Type B pancreatic cell (in vitro differentiated cells): Measurements from ENCODE around the gene TLR2. TPM values are rescaled to one million over a fixed set of nuclear protein-coding genes. Genes with fewer than 3 reads are reported as not detected.

ENCODE experiments used
- DNase-seq: peaks from one replicate; pipeline ENCODE4 v3.0.0; 2021; ENCODE audit warnings: mixed read lengths; ENCODE audit not compliant: unreplicated experiment; ENCODE audit errors: extremely low spot score
- H3K27ac Mint-ChIP-seq: 2 replicates; pipeline ENCODE4 v1.8.0; 2021; ENCODE audit warnings: mild to moderate bottlenecking, mixed read lengths
- H3K27me3 Mint-ChIP-seq: 2 replicates; pipeline ENCODE4 v1.8.0; 2021; ENCODE audit warnings: mixed read lengths
- H3K36me3 Mint-ChIP-seq: 2 replicates; pipeline ENCODE4 v1.8.0; 2021; ENCODE audit warnings: mixed read lengths
- H3K4me1 Mint-ChIP-seq: one replicate; pipeline ENCODE4 v1.8.0; 2021; ENCODE audit warnings: mixed read lengths; ENCODE audit not compliant: unreplicated experiment
- H3K4me3 Mint-ChIP-seq: 2 replicates; pipeline ENCODE4 v1.8.0; 2021; ENCODE audit warnings: mild to moderate bottlenecking, mixed read lengths
- H3K9me3 Mint-ChIP-seq: 2 replicates; pipeline ENCODE4 v1.8.0; 2021; ENCODE audit warnings: mixed read lengths
- total RNA-seq: library from RNA; stranded (reverse); gene quantifications from 2 replicates; pipeline ENCODE4 v1.2.1, GENCODE V29; 2021; ENCODE audit warnings: low replicate concordance
- TF ChIP-seq, protein P1 (sequence below): fragments of 200-600 bp; sonication (generic); conservative IDR thresholded peaks from 2 replicates; pipeline ENCODE4 v1.5.0; 2021; ENCODE audit warnings: antibody characterized with exemption, mild to moderate bottlenecking

The TLR2 gene
- total RNA-seq, 1 donor from 2014 or later, result 1.2 TPM

DNA sequence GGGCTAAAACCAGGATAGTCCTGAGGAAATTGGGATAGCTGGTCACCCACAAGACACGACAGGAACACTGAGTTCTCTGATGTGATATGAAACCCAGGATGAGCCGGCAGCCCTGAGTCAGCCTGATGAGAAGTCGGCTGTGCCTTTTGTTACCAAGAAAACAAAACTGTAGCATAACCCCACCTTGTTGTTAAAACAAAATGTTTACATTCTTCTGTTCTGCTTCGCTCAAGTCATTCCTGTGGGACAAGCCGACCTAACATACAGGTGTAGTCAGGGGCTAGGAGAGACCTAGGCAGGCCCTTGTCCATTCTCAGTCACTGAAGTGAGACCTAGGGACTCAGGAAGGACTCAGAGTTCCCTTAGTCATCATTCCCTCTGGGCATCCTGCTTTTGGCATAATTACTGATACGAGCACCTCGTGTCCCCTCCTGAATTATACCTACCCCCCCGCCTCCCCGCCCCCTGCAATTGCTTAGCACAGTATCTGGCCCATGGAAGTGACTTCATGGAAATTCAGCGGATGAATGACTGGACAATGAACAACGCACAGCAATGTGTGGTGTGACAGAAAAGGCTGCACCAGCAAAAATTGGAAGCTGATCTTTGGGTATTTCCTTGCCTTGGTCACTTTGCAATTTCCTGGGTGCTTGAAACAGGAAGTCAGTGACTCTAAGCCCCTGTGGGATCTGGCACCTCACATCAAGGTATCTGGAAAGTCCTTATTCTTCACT, 31.9 kb upstream of the TLR2 start:
- peaks cover 10% of the 10 kb centered on the region for H3K4me1 Mint-ChIP-seq
- no peak overlapping the region for H3K27ac Mint-ChIP-seq
- peaks cover 15% of the 10 kb centered on the region for H3K27me3 Mint-ChIP-seq
- TF ChIP-seq, protein P1, sequence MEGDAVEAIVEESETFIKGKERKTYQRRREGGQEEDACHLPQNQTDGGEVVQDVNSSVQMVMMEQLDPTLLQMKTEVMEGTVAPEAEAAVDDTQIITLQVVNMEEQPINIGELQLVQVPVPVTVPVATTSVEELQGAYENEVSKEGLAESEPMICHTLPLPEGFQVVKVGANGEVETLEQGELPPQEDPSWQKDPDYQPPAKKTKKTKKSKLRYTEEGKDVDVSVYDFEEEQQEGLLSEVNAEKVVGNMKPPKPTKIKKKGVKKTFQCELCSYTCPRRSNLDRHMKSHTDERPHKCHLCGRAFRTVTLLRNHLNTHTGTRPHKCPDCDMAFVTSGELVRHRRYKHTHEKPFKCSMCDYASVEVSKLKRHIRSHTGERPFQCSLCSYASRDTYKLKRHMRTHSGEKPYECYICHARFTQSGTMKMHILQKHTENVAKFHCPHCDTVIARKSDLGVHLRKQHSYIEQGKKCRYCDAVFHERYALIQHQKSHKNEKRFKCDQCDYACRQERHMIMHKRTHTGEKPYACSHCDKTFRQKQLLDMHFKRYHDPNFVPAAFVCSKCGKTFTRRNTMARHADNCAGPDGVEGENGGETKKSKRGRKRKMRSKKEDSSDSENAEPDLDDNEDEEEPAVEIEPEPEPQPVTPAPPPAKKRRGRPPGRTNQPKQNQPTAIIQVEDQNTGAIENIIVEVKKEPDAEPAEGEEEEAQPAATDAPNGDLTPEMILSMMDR, result no peak
- no peak for DNase-seq
- H3K4me3 Mint-ChIP-seq, result no peak overlapping the region
- no peaks in the 10 kb centered on the region for H3K36me3 Mint-ChIP-seq
- no peaks in the 10 kb centered on the region for H3K9me3 Mint-ChIP-seq

DNA sequence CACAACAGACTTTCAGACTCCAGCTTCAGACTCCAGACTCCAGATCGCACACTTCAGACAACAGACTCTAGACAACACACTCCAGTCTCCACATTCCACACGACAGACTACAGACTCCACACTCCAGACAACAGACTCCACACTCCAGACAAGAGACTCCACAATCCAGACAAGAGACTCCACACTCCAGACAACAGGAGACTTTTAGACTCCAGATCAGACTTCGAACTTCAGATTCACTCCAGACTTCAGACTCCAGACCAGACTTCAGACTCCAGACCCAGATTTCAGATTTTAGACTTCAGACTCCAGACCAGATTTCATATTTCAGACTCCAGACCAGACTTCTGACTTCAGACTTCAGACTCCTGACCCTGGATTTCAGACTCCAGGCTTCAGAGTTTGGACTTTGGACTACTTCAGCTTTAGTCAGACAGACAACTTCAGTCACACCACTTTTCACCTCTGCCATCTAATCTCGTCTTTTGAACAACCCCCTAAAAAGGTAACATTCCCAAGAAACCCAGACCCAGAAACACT, 29.0 kb upstream of the TLR2 start:
- peaks cover 5% of the 10 kb centered on the region for H3K4me1 Mint-ChIP-seq

GRCh38 chr4:153655928-153656327, 28.2 kb upstream of the TLR2 start:
- H3K36me3 Mint-ChIP-seq, result no peaks in the 10 kb centered on the region
- DNase-seq, result no peak
- H3K27me3 Mint-ChIP-seq, result peaks cover 15% of the 10 kb centered on the region
- H3K27ac Mint-ChIP-seq, result no peak overlapping the region
- H3K4me1 Mint-ChIP-seq, result peaks cover 5% of the 10 kb centered on the region
- H3K9me3 Mint-ChIP-seq, result no peaks in the 10 kb centered on the region
- no peak overlapping the region for H3K4me3 Mint-ChIP-seq
- TF ChIP-seq, protein P1, result no peak

More for the DNA sequence above, 29.0 kb upstream of the TLR2 start:
- Mint-ChIP-seq H3K27ac (no peak overlapping the region), H3K27me3 (peaks cover 15% of the 10 kb centered on the region), H3K36me3 (no peaks in the 10 kb centered on the region), H3K9me3 (no peaks in the 10 kb centered on the region), H3K4me3 (no peak overlapping the region)
- TF ChIP-seq, protein P1, result no peak
- DNase-seq, result no peak

DNA sequence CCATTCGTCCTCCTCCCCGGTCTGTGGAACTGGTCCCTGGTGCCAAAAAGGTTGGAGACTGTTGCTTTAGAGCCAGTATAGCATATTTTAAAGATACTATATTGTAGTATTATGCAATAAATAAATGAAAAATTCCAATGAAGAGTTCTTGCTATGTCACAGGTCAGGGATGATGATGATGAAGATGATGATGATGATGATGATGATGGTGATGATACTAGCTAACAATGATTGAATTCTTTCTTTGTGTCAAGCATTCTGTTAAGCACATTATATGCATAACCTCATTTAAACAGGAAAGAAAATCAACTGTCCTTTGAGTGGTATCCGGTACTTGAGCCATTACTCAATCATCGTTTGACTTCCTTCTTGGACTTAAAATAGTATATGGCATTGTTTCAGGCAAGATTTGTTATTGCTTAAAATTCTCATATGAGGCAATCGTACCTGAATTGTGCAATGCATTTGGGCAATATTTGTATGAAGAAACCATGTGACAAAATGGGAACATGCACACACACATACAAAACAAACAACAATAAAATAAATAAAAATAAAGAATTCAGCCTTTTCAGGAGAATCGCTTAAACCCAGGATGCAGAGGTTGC, 22.8 kb upstream of the TLR2 start:
- TF ChIP-seq, protein P1, result no peak
- Mint-ChIP-seq H3K27me3 (peaks cover 3% of the 10 kb centered on the region), H3K4me1 (no peaks in the 10 kb centered on the region), H3K4me3 (no peak overlapping the region), H3K27ac (no peak overlapping the region), H3K9me3 (peaks cover 16% of the 10 kb centered on the region), H3K36me3 (no peaks in the 10 kb centered on the region)
- no peak for DNase-seq

DNA sequence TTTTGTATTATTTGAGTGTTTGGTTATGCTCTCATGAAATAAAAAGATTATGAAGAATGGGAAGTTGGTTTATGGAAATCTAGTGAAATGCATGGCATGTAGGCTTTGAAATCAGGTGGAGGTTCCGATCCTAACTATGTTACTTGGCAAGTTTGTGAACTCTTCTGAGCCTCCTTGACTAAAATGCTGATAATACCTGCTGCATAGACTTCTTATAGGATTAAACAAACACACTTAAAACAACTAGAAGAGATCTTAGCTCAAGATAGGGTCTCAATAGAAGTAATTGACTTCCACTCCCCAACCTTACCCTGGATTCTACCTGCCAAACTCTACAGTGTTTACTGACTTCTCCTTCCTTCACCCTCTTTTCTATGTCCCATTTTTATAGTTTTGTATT, 22.2 kb upstream of the TLR2 start:
- H3K36me3 Mint-ChIP-seq, result no peaks in the 10 kb centered on the region
- no peak overlapping the region for H3K4me3 Mint-ChIP-seq
- H3K9me3 Mint-ChIP-seq, result peaks cover 16% of the 10 kb centered on the region
- no peak for DNase-seq
- TF ChIP-seq, protein P1, result no peak
- peaks cover 3% of the 10 kb centered on the region for H3K27me3 Mint-ChIP-seq
- H3K27ac Mint-ChIP-seq, result no peak overlapping the region
- H3K4me1 Mint-ChIP-seq, result no peaks in the 10 kb centered on the region
